NCI-H146 (cell line): ENCODE results near the gene TEX54.
"Not testable (repeated sequence)": the region's sequence is repeated elsewhere in the genome, so short reads cannot be mapped to it uniquely, and the experiment has no call there.

Experiments
- DNase-seq: peaks from one replicate; lab custom pipeline; 2025; lab: John Stamatoyannopoulos, UW

TEX54 gene

GRCh38 chr11:62832336-62833234 is at the start of gene TEX54:
TSS of gene TEX54 (minus strand) at chr11:62832841.
- DNase-seq: peak; percentile 65

GRCh38 chr11:62882431-62882749 is 49.7 kb upstream of the TEX54 start:
- DNase-seq: no peak

GRCh38 chr11:62881579-62882430 is 49.2 kb upstream of the TEX54 start:
- peak; percentile 89 for DNase-seq

GRCh38 chr11:62880803-62881578 is 48.4 kb upstream of the TEX54 start, which contains the start of gene SLC3A2:
TSS of gene SLC3A2 (plus strand) at chr11:62880896. CDS start at chr11:62881024, 128 bp downstream.
- DNase-seq: peak; percentile 89

- DNase-seq: no peak
Measured at GRCh38 chr11:62880231-62880802, 47.7 kb upstream of the TEX54 start.

- no peak for DNase-seq
Measured at GRCh38 chr11:62879235-62879978, 46.8 kb upstream of the TEX54 start.

GRCh38 chr11:62876712-62877111 is 44.1 kb upstream of the TEX54 start:
- DNase-seq: no peak

GRCh38 chr11:62875698-62876478 is 43.2 kb upstream of the TEX54 start:
- DNase-seq: no peak

GRCh38 chr11:62874851-62875250 is 42.2 kb upstream of the TEX54 start:
- DNase-seq: no peak

GRCh38 chr11:62865635-62866034 is 33.0 kb upstream of the TEX54 start:
- DNase-seq: no peak

GRCh38 chr11:62863687-62864335 is 31.2 kb upstream of the TEX54 start:
- no peak for DNase-seq

- DNase-seq: not testable (repeated sequence)
Measured at GRCh38 chr11:62861564-62862192, 29.0 kb upstream of the TEX54 start.

- DNase-seq: no peak
Measured at GRCh38 chr11:62860835-62861563, 28.4 kb upstream of the TEX54 start.

- not testable (repeated sequence) for DNase-seq
Measured at GRCh38 chr11:62859281-62859703, 26.7 kb upstream of the TEX54 start.

- no peak for DNase-seq
Measured at GRCh38 chr11:62858201-62858600, 25.6 kb upstream of the TEX54 start.

GRCh38 chr11:62857541-62857982 is 24.9 kb upstream of the TEX54 start:
- DNase-seq: no peak

GRCh38 chr11:62856333-62856895 is 23.8 kb upstream of the TEX54 start:
- DNase-seq: peak; percentile 31
